SU-DHL-6 (cell line): Measurements from ENCODE around the gene C2orf92.

Experiments
- H2AFZ ChIP-seq: fragments of 200-600 bp; sonication (generic); 2 replicates; pipeline ENCODE4 v1.6.1; 2014; ENCODE audit warnings: low read depth, mild to moderate bottlenecking, moderate library complexity, mixed read lengths, antibody characterized with exemption, low read length; ENCODE audit not compliant: severe bottlenecking
- H3F3A ChIP-seq: fragments of 200-600 bp; shearing (Covaris generic); 2 replicates; pipeline ENCODE4 v1.6.0; 2016; ENCODE audit warnings: antibody characterized with exemption, mild to moderate bottlenecking; ENCODE audit not compliant: insufficient read depth
- H3K27ac ChIP-seq: fragments of 200-600 bp; sonication (generic); 2 replicates; pipeline ENCODE4 v1.5.1; 2016; ENCODE audit warnings: low read depth, mild to moderate bottlenecking, low read length, moderate library complexity, mixed read lengths
- H3K27me3 ChIP-seq: fragments of 200-600 bp; sonication (generic), shearing (Covaris generic); 2 replicates; pipeline ENCODE4 v1.6.0; 2014; ENCODE audit warnings: mild to moderate bottlenecking, low read length
- H3K36me3 ChIP-seq: fragments of 200-600 bp; sonication (generic); 2 replicates; pipeline ENCODE4 v1.6.1; 2014; ENCODE audit warnings: mild to moderate bottlenecking, low read length, mixed read lengths
- H3K4me2 ChIP-seq: fragments of 300-600, 200-600 bp; shearing (Covaris generic), sonication (generic); 2 replicates; pipeline ENCODE4 v1.6.0; 2014; ENCODE audit warnings: low read length, low read depth, mild to moderate bottlenecking; ENCODE audit not compliant: poor library complexity, severe bottlenecking
- H3K4me3 ChIP-seq: fragments of 200-600 bp; sonication (generic); 2 replicates; pipeline ENCODE4 v1.5.1; 2014; ENCODE audit warnings: antibody characterized with exemption, low read length, mild to moderate bottlenecking, mixed read lengths; ENCODE audit not compliant: insufficient read depth, poor library complexity, severe bottlenecking
- H3K79me2 ChIP-seq: fragments of 200-600 bp; sonication (generic); 2 replicates; pipeline ENCODE4 v1.6.1; 2014; ENCODE audit warnings: mild to moderate bottlenecking, low read length, moderate library complexity; ENCODE audit not compliant: insufficient read depth
- H3K9ac ChIP-seq: fragments of 200-600 bp; sonication (generic); 2 replicates; pipeline ENCODE4 v1.7.0; 2014; ENCODE audit warnings: mild to moderate bottlenecking, low read length
- H3K9me2 ChIP-seq: fragments of 200-600 bp; sonication (generic); replicated peaks from 2 replicates; pipeline ENCODE4 v1.6.1; 2014; ENCODE audit warnings: low read length; ENCODE audit not compliant: insufficient read depth
- H3K9me3 ChIP-seq: fragments of 200-600 bp; sonication (generic); 2 replicates; pipeline ENCODE4 v1.6.1; 2014; ENCODE audit warnings: low read length, mixed read lengths; ENCODE audit not compliant: insufficient read depth
- H4K20me1 ChIP-seq: fragments of 200-600 bp; sonication (generic); 2 replicates; pipeline ENCODE4 v1.6.1; 2014; ENCODE audit warnings: low read depth, mild to moderate bottlenecking, antibody characterized with exemption, low read length, moderate library complexity, mixed read lengths
- CTCF ChIP-seq: fragments of 200-600 bp; sonication (generic); IDR thresholded peaks from one replicate; pipeline ENCODE4 v1.5.1; 2017; ENCODE audit warnings: antibody characterized with exemption, mild to moderate bottlenecking, low read length, moderate library complexity; ENCODE audit not compliant: insufficient read depth, poor library complexity, severe bottlenecking
- EZH2phosphoT487 ChIP-seq: fragments of 200-600 bp; sonication (generic), shearing (Covaris generic); conservative IDR thresholded peaks from 2 replicates; pipeline ENCODE4 v1.6.1; 2018; ENCODE audit warnings: mild to moderate bottlenecking, antibody characterized with exemption, low read length, moderate library complexity, mixed read lengths

C2orf92 gene

GRCh38 chr2:97724073-97724410, 54.5 kb downstream of the C2orf92 start:
- H3K27ac ChIP-seq = no peak overlapping the region
- no peak overlapping the region for H3K4me2 ChIP-seq
- TF ChIP-seq CTCF (no peak), EZH2phosphoT487 (no peak)
- no peak overlapping the region for H2AFZ ChIP-seq
- no peaks in the 10 kb centered on the region for H3K27me3 ChIP-seq
- no peaks in the 10 kb centered on the region for H4K20me1 ChIP-seq
- H3K79me2 ChIP-seq = no peaks in the 10 kb centered on the region
- no peak overlapping the region for H3K9ac ChIP-seq
- H3K9me3 ChIP-seq = no peaks in the 10 kb centered on the region
- H3K4me3 ChIP-seq = no peak overlapping the region
- no peaks in the 10 kb centered on the region for H3K36me3 ChIP-seq
- no peaks in the 10 kb centered on the region for H3F3A ChIP-seq
- H3K9me2 ChIP-seq = no peaks in the 10 kb centered on the region

GRCh38 chr2:97724501-97724900, 55.0 kb downstream of the C2orf92 start:
- Histone ChIP-seq H3K9ac (no peak overlapping the region), H3K27ac (no peak overlapping the region), H3K9me2 (no peaks in the 10 kb centered on the region), H3F3A (no peaks in the 10 kb centered on the region), H3K27me3 (no peaks in the 10 kb centered on the region), H3K4me2 (no peak overlapping the region), H3K36me3 (no peaks in the 10 kb centered on the region), H4K20me1 (no peaks in the 10 kb centered on the region), H3K9me3 (no peaks in the 10 kb centered on the region), H2AFZ (no peak overlapping the region), H3K4me3 (no peak overlapping the region), H3K79me2 (no peaks in the 10 kb centered on the region)
- no peak for TF ChIP-seq CTCF
- no peak for TF ChIP-seq EZH2phosphoT487

GRCh38 chr2:97724946-97725688, 55.6 kb downstream of the C2orf92 start:
- no peak overlapping the region for H2AFZ ChIP-seq
- no peak for TF ChIP-seq EZH2phosphoT487
- TF ChIP-seq CTCF = no peak
- no peaks in the 10 kb centered on the region for H4K20me1 ChIP-seq
- H3K79me2 ChIP-seq = no peaks in the 10 kb centered on the region
- H3K36me3 ChIP-seq = no peaks in the 10 kb centered on the region
- no peaks in the 10 kb centered on the region for H3K27me3 ChIP-seq
- no peaks in the 10 kb centered on the region for H3K9me2 ChIP-seq
- no peaks in the 10 kb centered on the region; the same call in 1 of the 2 replicates for H3K9me3 ChIP-seq
- H3K4me3 ChIP-seq = no peak overlapping the region
- H3K4me2 ChIP-seq = no peak overlapping the region
- no peak overlapping the region for H3K27ac ChIP-seq
- no peak overlapping the region for H3K9ac ChIP-seq
- H3F3A ChIP-seq = no peaks in the 10 kb centered on the region
